Stimulated activated CD4-positive, alpha-beta T cell treated with anti-CD3 and anti-CD28 coated beads, Interleukin-1b, Interleukin-23, amount 100 ng/mL, for 1 hour (primary cell): Measurements from ENCODE around the gene ELP1.
"Not testable (repeated sequence)": the region's sequence is repeated elsewhere in the genome, so short reads cannot be mapped to it uniquely, and the experiment has no call there.

Experiments used
- DNase-seq, 2 donors: peaks; one replicate each; pipeline ENCODE4 v3.0.0-alpha.2; 2020; ENCODE audit warnings: low read depth in 2 of 2

The ELP1 gene

DNA sequence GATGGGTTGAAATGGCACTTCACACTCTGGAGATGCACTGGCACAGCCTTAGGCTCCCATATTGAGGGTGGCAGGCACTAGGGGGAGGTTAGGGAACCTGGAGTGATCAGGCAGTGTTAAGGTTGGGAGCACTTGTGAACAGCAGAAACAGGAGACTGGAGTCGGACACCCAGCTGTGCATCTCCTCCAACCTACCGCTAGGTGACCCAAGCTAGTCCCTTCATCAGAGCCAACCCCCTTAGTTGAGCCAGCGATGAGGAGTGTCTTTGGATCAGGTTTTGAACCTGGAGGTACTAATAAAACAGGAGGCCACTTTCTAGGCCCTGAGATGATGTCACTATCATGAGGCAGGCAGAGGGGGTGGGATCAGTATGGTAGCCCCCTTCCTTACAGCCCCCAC is 79.8 kb downstream of the ELP1 start:
- no peak for DNase-seq

DNA sequence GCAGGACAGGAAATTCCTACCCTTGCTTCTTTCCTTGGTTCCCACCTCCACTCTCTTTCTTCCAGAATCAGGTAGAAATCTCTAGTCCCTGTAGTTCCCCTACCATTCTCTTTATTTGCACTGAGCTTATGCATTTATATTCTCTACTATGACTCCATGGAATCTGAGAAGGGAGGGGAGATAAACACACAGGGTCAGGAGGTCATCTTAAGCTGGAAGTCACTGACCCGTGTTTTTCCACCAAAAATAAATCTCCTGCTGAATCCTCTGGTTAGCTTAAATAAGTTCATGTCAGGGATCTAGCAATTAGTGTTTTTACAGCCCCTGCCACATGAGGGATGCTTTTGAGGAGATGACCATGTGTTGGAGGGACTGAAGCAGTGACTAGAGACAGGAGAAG is 81.8 kb downstream of the ELP1 start:
- no peak for DNase-seq

DNA sequence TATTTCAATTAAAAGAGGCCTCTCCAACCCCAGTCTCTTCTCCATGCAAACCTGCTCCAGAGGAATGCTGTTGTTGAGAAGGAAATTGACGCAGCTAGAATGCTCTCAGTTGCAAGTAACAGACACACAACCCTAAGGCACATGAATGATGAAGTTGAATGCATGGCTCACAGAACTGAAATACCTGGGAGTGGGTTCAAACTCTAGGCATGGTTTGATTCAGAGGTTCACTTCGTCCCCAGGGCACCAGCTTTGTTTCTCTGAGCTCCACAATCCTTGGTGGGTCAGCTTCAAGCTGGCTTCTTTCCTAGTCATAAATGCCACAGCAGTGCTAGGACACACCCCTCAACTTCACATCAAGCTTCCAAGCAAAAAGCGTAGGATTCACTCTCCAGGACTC is 82.8 kb downstream of the ELP1 start:
- DNase-seq = no peak

DNA sequence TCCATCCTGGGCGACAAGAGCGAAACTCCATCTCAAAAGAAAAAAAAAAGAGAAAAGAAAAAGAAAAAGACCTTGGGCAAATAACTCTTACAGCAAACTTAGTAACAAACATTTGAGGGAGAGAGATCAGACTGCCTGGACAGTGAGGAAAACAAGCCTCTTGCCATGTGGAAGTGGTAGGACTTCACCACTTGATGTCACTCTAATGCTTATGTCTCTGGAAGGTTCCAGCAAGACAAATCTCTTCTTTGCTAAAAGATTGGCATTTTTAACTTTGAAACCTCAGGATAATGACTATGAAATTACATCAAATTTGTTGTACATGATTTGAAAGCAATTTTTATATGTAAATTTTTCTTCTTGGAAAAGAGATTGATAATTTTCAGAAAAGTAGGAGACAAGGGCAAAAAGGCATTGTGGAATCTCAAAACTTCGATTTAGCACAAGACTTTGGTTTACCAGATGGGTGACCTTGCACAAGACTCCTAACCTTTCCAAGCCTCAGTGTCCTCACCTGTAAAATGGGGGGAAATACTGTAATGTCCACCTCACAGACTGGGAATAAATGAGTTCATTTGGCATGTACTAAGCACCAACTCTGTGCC is 83.5 kb downstream of the ELP1 start:
- no peak for DNase-seq

DNA sequence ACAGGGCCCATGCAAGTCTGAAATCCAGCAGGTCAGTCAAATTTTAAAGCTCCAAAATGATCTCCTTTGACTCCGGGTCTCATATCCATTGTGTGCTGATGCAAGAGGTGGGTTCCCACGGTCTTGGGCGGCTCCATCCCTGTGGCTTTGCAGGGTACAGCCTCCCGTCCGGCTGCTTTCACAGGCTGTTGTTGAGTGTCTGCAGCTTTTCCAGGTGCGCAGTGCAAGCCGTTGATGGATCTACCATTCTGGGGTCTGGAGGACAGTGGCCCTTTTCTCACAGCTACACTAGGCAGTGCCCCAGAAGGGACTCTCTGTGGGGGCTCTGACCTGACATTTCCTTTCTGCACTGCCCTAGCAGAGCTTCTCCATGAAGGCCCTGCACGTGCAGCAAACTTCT is 85.6 kb downstream of the ELP1 start:
- DNase-seq = not testable (repeated sequence)

DNA sequence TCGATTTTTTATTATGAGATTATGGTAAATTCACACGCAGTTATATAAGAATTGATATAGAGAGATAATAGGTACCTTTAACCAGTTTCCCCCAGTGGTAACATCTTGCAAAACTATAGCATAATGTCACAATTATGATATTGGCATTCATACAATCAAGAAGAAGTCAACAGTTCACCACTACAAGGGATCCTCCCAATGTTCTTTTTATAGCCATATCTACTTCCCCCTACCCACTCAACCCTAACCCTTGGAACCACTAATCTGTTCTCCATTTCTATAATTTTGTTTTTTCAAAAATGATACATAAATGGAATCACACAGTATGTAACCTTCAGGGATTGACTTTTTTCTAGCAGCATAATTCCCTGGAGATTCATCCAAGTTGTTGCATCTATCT is 88.0 kb downstream of the ELP1 start:
- DNase-seq = no peak

DNA sequence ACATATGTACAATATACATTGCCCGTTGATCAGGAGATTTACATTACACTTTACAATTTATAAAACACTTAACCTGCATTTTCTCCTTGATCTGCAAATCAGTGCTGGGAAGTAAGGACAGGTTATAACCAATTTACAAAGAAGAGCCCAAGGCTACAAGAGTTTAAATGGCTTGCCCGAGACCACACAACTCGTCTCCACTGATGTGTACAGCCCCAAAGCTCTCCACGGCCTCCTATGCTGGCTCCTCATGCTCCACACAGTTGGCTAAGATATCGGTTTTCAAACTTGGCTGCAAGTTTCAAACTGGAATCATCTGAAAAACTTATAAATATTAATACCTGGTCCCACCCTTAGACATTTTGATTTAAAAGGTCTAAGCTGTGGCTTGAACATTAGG is 88.4 kb downstream of the ELP1 start:
- no peak for DNase-seq

DNA sequence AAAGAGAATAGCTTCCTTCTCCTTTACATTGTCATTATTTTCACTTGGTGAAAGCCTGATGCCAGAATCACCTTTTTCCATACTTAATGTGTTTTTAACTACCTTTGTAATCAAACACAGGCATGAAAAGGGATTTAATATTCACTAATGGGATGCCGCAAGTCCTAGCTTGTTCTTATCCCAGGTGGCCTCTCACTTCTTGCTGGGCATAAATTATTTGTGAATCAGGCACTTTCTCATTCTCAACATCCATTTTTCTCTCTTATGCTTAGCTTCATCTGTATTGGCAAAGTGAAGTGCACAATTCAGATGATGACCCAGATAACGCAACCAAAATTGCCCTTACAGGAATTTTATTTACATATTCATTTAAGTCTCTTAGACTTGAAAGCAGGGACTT is 89.1 kb downstream of the ELP1 start:
- no peak for DNase-seq

DNA sequence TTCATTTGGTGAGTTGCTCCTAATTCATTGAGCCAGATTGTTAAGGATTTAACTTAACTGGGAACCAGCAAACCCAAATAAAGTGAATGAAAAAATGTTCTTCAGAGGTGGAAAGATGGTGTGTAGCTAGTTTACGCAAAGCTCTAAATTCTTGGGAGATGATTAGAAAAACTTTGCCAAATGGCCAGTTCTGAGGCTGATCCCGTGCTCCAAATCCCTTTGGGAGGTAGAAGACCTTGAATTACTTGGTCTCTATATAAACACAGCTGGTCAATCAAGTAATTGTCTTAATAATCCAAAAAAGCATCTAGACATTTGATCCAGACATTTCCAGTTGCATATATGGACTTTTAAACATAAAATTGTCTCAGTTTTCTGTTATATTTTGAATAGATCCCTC is 89.5 kb downstream of the ELP1 start:
- DNase-seq = no peak

DNA sequence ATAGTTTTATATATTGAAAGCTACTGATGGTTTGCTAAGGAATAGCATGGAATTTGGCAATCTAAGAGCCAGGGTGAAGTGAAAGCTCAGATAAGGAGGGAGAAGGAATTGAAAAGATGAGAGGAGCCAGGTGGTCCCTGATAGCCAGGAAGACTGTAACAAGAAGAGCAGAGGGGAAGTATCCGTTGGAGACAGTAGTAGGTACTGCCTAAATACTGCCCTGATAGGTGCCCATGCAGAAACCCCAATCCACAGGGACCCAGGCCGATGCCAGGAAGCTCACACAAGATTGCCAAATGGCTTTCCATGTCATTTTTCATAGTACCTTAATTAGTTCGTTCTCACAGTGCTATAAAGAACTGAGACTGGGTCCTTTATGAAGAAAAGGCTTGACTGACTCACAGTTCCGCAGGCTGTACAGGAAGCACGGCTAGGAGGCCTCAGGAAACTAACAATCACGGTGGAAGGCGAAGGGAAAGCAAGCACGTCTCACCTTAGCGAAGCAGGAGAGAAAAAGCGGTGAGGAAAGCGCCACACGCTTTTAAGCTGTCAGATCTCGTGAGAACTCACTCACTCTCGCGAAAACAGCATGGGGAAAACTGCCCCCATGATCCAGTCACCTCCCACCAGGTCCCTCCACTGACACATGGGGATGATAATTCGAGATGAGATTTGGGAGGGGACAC is 91.2 kb downstream of the ELP1 start:
- DNase-seq = no peak

DNA sequence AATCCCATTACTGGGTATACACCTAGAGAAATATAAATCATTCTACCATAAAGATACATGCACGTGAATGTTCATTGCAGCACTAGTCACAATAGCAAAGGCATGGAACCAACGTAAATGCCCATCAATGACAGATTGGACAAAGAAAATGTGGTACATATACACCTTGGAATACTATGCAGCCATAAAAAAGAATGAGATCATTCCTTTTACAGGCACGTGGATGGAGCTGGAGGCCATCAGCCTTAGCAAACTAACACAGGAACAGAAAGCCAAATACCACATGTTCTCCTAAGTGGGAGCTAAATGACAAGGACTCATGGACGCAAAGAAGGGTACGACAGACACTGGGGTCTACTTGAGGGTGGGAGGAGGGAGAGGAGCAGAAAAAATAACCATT is 94.4 kb downstream of the ELP1 start:
- not testable (repeated sequence) for DNase-seq

DNA sequence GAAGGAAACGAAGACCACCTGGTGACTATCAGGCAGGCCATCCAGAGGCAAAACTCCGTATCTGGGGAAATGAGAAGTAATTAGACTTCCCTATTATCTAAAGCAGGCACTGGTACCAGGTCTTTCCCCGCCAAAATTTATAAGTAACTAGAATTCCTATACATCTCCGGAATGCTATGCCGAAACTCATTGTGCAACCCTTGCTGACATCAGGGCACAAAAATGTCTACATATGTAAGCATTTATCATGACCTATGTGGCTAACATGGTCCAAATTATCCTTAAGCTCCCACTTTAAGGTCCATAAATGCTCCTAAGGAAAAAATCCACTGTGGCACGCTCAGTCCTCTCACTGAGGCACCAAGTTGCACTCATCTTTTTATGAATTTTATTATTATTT is 95.9 kb downstream of the ELP1 start:
- no peak for DNase-seq

DNA sequence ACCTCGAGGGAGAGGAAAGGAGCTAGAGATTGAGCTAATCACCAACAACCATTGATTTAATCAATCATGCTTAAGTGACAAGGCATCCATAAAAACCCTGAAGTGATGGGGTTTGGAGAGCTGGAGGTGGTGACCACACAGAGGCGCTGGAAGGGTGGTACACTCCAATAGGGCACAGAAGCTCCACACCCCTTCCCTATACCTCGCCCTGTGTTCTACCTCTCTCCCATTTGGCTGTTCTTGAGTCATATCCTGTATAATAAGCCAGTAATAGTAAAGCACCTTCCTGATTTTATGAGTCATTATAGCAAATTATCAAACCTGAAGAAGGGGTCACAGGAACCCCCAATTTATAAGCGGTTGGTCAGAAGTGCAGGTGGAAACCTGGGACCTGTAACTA is 96.4 kb downstream of the ELP1 start:
- no peak for DNase-seq

DNA sequence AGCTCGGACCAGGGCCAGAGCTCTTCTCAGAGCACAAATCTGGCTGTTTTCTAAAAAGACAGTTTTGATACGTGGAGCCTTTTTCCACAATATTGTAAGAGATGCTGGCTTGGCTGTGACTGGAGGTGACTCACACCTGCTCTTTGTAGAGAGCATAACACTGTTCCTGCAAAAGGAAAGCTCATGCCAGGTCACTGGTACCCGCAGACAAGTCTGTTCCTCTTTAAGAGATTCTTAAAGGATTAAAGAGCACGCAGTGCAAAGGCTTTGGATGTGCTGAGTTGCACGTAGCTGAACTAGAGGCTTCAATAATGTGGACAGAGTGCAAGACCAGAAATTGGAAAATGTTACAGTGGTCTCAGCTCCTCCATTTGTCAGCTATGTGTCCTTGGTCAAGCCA is 97.1 kb downstream of the ELP1 start:
- DNase-seq = no peak

DNA sequence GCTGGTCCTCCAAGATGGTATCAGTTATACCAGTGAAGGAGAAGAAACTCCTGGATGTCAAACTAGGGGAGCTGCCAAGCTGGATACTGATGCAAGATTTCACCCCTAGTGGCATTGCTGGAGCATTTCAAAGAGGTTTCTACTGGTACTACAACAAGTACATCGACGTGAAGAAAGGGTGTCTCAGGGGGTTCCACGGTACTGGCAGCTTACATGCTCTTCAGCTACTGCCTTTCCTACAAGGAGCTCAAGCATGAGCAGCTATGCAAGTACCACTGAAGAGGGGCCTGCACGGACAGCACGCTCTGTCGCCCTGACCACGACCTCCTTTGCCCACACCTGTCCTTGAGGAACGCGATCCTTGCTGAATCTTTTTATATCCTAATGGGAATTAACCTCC is 97.6 kb downstream of the ELP1 start:
- DNase-seq = no peak

DNA sequence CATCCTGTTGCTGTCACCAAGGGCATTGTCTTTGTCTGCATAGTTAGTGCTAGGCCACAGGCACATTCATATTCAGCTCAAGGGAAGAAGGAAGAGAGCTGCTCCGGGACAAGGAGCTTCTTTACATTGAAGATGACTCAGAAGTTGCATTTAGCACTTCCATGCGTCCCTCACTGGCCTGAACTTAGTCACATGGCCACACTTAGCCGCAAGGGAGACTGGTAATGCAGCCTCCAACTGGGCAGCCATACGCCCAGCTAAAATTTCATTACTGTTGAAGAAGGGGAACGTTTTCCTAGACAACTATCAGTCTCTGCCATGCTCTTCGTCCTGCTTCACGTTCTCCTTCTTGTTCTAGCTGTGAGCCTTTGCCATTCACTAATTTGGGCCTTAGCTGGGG is 98.1 kb downstream of the ELP1 start:
- no peak for DNase-seq

DNA sequence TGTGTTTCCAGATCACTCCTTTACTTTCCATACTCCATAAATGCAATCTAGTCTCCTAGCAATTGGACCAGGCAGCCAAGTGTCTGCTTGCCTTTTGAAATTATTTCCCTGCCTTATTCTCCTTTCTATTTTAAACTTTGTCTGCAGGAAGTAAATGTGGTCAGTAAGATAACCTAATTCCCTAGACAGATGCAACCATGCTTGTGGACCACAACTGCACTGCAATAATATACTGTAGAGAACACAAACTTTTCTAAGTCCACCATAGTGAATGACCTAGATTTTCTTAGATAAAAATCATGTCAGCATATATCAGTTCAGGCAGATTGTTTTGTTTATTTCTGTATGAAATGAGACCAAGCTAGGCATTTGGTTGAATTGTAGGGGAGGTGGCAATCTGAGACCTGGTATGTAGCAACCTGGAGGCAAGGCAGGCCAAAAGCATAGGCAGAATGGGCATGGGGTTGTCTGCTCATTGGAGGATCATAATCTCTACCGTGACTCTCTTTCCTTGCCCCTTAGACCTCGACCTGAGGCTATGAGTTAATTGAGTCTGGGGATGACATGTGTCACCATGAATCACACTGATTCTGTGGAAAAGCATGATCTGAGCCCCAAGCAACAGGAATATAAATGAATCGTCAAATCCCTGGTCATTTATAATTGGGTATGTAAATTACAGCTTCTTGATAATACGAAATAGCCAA is 98.8 kb downstream of the ELP1 start:
- no peak for DNase-seq

DNA sequence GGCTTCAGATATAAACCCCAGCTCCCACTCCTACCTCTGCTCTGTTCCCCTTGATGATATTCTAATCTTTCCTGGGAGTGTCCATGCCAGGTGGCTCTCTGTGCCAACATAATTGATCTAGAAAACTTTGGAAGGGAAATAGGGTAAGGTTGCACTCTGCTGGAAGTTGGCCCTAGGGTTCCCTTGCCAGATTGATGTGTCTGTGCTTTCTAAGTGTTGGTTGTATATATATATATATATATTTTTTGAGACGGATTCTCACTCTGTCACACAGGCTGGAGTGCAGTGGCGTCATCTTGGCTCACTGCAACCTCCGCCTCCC is 101.8 kb downstream of the ELP1 start:
- no peak for DNase-seq

DNA sequence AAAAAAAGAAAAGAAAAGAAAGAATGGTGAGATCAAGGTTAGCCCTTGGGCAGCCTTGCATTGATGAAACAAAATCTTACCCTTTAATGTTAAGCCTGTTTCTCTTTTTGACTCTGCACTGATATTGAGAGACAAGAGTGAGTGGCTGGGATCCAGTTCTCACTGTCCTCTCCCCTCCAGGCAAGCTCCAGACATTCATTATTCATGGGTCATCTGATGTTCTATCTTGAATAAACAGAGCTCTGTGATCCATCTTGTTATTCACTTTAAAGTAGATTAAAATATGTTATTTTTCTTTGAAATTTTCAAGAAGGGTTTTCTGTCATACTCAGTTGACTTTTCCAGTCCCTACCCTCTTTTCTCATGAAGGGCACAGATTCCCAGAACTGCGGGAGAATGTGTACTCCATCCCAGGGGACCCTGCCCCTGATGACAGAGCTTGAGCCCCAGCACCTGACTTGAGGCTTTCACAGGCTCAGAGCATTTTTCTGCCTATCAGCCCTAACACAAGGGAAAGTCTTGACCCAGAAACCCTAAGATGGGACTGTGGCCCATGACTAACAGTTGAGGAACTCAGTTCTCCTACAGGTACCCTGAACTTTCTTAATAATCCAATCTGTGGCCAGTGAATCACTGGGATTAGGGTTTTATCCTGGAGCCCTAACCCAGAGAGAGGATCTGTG is 102.3 kb downstream of the ELP1 start:
- DNase-seq = no peak

DNA sequence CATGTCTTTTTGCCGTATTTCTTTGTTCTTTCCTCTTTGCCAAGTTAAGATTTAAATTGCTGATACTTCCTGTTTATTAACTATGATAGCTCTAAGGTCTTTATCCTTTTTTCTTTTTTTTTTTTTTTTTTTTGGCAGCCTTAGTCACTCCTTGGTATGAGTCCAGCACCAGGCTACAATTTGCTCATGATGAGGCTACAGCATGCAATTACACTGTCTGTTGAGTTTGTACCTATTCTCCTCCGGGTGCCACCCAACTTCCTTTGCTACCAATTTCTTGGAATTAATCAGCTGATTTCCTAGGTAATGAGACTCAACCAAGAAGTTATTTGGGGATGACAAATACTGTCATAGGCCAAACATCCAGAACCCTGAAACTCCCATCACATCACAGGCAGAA is 103.7 kb downstream of the ELP1 start:
- DNase-seq = no peak

DNA sequence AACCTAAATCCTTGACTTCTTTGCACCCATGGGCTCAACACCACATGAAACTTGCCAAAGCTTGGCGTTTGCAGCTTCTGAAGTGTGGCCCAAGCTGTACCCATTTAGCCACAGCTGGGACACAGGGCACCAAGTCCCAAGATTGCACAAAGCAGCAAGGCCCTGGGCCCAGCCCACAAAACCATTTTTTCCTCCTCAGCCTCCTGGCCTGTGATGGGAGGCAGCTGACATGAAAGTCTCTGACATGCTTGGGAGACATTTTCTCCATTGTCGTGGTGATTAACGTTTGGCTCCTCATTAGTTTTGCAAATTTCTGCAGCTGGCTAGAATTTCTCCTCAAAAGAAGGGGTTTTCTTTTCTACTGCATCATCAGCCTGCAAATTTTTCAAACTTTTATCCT is 110.1 kb downstream of the ELP1 start:
- no peak for DNase-seq
